Measurements from ENCODE around the gene S100A16.

The S100A16 gene

DNA sequence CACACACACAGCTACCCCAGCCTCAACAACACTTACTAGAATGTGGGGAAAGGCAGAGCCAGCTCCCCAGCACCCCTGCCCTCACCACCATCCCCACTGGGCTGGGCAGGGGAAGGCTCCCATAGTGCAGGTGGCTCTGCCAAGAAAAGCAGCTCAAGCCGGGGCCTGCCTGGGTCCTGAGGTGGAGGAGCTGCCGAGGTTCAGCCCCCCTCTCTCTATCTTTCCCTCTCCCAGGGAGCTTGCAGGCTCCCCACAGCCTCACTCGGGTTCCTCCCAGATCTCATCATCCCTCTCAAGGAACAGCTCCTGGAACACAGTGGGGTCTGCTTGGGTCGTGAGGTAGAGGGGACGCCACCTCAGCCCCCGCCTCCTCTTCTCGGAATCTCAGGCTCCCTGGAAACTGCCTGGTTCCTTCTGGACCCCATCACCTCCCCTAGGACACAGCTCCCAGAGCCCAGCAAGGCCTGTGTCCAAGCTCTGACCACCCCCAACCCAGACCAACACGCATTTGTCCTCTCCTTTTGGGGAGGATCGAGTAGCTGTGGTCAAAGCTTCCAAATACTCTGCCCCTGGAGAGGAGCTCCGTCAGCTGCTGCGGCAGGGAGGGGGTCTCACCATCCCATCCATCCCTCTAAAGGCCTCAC lies 704 bp downstream of the S100A16 start:
- in situ Hi-C loops (cut with MboI; ENCODE audit: low sequenced_read_pairs, unreplicated experiment), result no loop called here
- no peak for TF ChIP-seq CTCF (IDR thresholded peaks at IDR 0.05; ENCODE audit: borderline replicate concordance, control extremely low read depth, extremely low read depth, insufficient read depth, missing control alignments)
- peak; percentile 26 for DNase-seq (ENCODE audit: low spot score)

- DNase-seq (ENCODE audit: low spot score), result no peak
- in situ Hi-C loops (cut with MboI; ENCODE audit: low sequenced_read_pairs, unreplicated experiment), result no loop called here
- TF ChIP-seq CTCF (IDR thresholded peaks at IDR 0.05; ENCODE audit: borderline replicate concordance, control extremely low read depth, extremely low read depth, insufficient read depth, missing control alignments), result no peak
Measured at GRCh38 chr1:153611356-153611755, 1.6 kb downstream of the S100A16 start.

DNA sequence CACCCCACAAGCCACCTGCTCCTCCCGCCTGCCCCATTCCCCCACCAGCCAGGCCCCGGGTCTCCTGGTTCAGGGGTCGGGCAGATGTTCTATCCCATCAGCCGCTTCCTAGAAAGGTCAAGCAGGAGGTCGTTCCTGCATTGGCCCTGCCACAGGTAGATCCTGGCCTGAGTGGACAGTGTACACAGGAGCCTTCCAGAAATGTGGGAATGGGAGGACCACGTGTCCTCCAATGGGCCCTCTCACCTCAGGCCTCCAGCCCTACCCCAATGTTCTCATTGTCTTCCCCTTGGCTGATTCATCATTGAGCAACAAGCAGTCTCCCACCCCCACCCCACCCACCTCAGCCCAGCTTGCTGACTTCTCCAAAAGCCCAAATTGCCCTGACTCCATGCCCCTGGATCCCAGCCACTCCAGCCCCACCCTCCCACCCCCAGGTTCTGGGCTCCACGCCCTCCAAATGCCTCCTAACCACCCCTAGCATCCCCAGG lies 2.1 kb downstream of the S100A16 start:
- no peak for TF ChIP-seq CTCF (IDR thresholded peaks at IDR 0.05; ENCODE audit: borderline replicate concordance, control extremely low read depth, extremely low read depth, insufficient read depth, missing control alignments)
- in situ Hi-C loops (cut with MboI; ENCODE audit: low sequenced_read_pairs, unreplicated experiment), result no loop called here
- DNase-seq (ENCODE audit: low spot score), result peak; percentile 24

DNA sequence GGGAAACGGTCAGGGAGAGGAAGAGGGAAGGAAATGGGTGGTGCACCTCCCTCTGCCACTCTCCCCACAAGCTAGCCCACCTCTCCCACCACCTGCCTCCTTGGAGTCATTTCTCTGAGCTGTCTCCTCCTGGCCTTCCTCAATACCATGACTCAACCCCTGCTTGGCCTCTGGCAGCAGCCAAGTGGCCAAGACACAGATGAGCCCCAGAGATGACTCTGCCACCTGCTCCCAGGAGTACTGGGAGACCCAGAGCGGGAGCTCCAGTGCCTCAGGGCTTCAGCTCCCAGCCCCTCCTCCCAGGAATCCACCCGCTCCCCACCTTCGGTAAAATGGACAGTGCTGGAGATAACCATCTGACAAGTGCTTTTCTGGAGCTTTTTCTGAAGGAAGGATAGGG lies 2.6 kb downstream of the S100A16 start:
- in situ Hi-C loops (cut with MboI; ENCODE audit: low sequenced_read_pairs, unreplicated experiment), result no loop called here
- DNase-seq (ENCODE audit: low spot score), result peak; percentile 24
- no peak for TF ChIP-seq CTCF (IDR thresholded peaks at IDR 0.05; ENCODE audit: borderline replicate concordance, control extremely low read depth, extremely low read depth, insufficient read depth, missing control alignments)

DNA sequence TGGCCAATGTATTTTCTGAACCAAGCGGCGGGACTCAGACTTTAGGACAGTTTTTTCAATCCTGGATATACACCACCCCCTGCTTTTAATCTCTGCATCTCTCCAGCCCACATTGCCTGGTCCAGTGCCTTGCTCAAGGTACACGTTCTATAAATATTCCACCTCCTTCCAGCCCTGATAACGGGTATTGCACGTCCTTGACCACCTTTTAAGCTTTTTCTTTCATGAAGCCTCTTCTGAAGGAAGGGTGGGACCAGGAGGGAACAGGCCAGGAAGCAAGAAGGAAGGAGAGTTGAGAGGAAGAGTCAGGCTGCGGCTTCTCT lies 3.4 kb downstream of the S100A16 start:
- no peak for DNase-seq (ENCODE audit: low spot score)
- TF ChIP-seq CTCF (IDR thresholded peaks at IDR 0.05; ENCODE audit: borderline replicate concordance, control extremely low read depth, extremely low read depth, insufficient read depth, missing control alignments), result no peak
- in situ Hi-C loops (cut with MboI; ENCODE audit: low sequenced_read_pairs, unreplicated experiment), result no loop called here

GRCh38 chr1:153608742-153609584 lies 4.0 kb downstream of the S100A16 start:
- DNase-seq (ENCODE audit: low spot score), result no peak
- in situ Hi-C loops (cut with MboI; ENCODE audit: low sequenced_read_pairs, unreplicated experiment), result no loop called here

More at GRCh38 chr1:153608742-153609584, 4.0 kb downstream of the S100A16 start:
- TF ChIP-seq CTCF (IDR thresholded peaks at IDR 0.05; ENCODE audit: borderline replicate concordance, control extremely low read depth, extremely low read depth, insufficient read depth, missing control alignments), result no peak
